ENCODE results near the gene ZNF625.
A peak's percentile ranks its signal among the peaks of the same experiment; 100 is the strongest.

The ZNF625 gene

GRCh38 chr19:12187625-12188024, 31.1 kb upstream of the ZNF625 start:
- DNase-seq (ENCODE audit: low read depth, low spot score) = no peak
- H3K9me3 ChIP-seq (ENCODE audit: insufficient read depth, low read length) = peaks cover 73% of the 10 kb centered on the region
- H3K27me3 ChIP-seq (ENCODE audit: insufficient read depth, insufficient read length) = no peaks in the 10 kb centered on the region
- no peaks in the 10 kb centered on the region for H3K4me1 ChIP-seq (ENCODE audit: insufficient read depth, insufficient read length)
- peaks cover 70% of the 10 kb centered on the region for H3K36me3 ChIP-seq (ENCODE audit: insufficient read depth, insufficient read length, low read length)
- TF ChIP-seq ZNF274 (IDR thresholded peaks at IDR 0.05; ENCODE audit: low read depth, low read length) = peak; percentile 84
- no peak for TF ChIP-seq YY1 (IDR thresholded peaks at IDR 0.05; ENCODE audit: insufficient read depth, insufficient read length)
- no peak overlapping the region for H3K4me3 ChIP-seq (ENCODE audit: insufficient read length, low read depth)
- H3K9ac ChIP-seq (ENCODE audit: insufficient read length, low read depth) = no peak overlapping the region

- Histone ChIP-seq H3K9me3 (ENCODE audit: insufficient read depth, low read length) (peaks cover 58% of the 10 kb centered on the region), H3K9ac (ENCODE audit: insufficient read length, low read depth) (no peak overlapping the region), H3K27me3 (ENCODE audit: insufficient read depth, insufficient read length) (no peaks in the 10 kb centered on the region), H3K4me3 (ENCODE audit: insufficient read length, low read depth) (no peak overlapping the region), H3K36me3 (ENCODE audit: insufficient read depth, insufficient read length, low read length) (peaks cover 19% of the 10 kb centered on the region), H3K4me1 (ENCODE audit: insufficient read depth, insufficient read length) (no peaks in the 10 kb centered on the region)
- TF ChIP-seq YY1 (IDR thresholded peaks at IDR 0.05; ENCODE audit: insufficient read depth, insufficient read length) (no peak), SUZ12 (IDR thresholded peaks at IDR 0.05; ENCODE audit: extremely low read depth, insufficient read depth, insufficient read length) (no peak), ZNF274 (IDR thresholded peaks at IDR 0.05; ENCODE audit: low read depth, low read length) (no peak)
- no peak for DNase-seq (ENCODE audit: low read depth, low spot score)
Measured at GRCh38 chr19:12180377-12180776, 23.8 kb upstream of the ZNF625 start.

GRCh38 chr19:12166626-12167025, 10.1 kb upstream of the ZNF625 start:
- no peaks in the 10 kb centered on the region for H3K27me3 ChIP-seq (ENCODE audit: insufficient read depth, insufficient read length)
- no peaks in the 10 kb centered on the region for H3K4me1 ChIP-seq (ENCODE audit: insufficient read depth, insufficient read length)
- no peaks in the 10 kb centered on the region for H3K9me3 ChIP-seq (ENCODE audit: insufficient read depth, low read length)
- H3K36me3 ChIP-seq (ENCODE audit: insufficient read depth, insufficient read length, low read length) = peaks cover 38% of the 10 kb centered on the region
- no peak overlapping the region for H3K9ac ChIP-seq (ENCODE audit: insufficient read length, low read depth)
- no peak for DNase-seq (ENCODE audit: low read depth, low spot score)
- no peak for TF ChIP-seq SUZ12 (IDR thresholded peaks at IDR 0.05; ENCODE audit: extremely low read depth, insufficient read depth, insufficient read length)
- no peak for TF ChIP-seq ZNF274 (IDR thresholded peaks at IDR 0.05; ENCODE audit: low read depth, low read length)
- no peak for TF ChIP-seq YY1 (IDR thresholded peaks at IDR 0.05; ENCODE audit: insufficient read depth, insufficient read length)
- no peak overlapping the region for H3K4me3 ChIP-seq (ENCODE audit: insufficient read length, low read depth)

DNA sequence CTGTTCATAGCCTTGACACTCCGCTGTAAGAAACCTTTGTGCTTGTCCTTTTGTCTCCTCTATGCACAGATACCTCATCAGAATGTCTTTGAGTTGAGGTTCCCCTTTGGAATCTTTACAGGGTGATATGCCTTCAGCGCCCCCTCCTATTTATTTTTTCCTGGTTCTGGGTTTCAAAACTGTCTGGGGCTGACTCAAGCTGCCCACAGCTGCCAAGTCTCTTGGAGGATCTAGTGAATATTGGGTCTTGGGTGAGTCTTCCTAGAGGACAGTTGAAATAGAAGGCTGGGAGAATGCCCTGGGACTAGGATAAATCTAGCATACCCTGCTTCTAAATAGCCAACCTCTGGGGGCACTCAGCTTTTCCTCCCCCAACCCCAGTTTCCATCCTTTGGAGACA, 7.3 kb upstream of the ZNF625 start:
- Histone ChIP-seq H3K4me1 (ENCODE audit: insufficient read depth, insufficient read length) (no peaks in the 10 kb centered on the region), H3K4me3 (ENCODE audit: insufficient read length, low read depth) (peak overlapping the region; percentile 95), H3K36me3 (ENCODE audit: insufficient read depth, insufficient read length, low read length) (peaks cover 20% of the 10 kb centered on the region), H3K9me3 (ENCODE audit: insufficient read depth, low read length) (no peaks in the 10 kb centered on the region; the same call in 1 of the 2 replicates), H3K9ac (ENCODE audit: insufficient read length, low read depth) (peak overlapping the region; percentile 96), H3K27me3 (ENCODE audit: insufficient read depth, insufficient read length) (no peaks in the 10 kb centered on the region)
- no peak for DNase-seq (ENCODE audit: low read depth, low spot score)
- TF ChIP-seq YY1 (IDR thresholded peaks at IDR 0.05; ENCODE audit: insufficient read depth, insufficient read length) (no peak), ZNF274 (IDR thresholded peaks at IDR 0.05; ENCODE audit: low read depth, low read length) (no peak), SUZ12 (IDR thresholded peaks at IDR 0.05; ENCODE audit: extremely low read depth, insufficient read depth, insufficient read length) (no peak)

- TF ChIP-seq SUZ12 (IDR thresholded peaks at IDR 0.05; ENCODE audit: extremely low read depth, insufficient read depth, insufficient read length) = no peak
- peak within 1 kb of the TSS; percentile 95 for H3K4me3 ChIP-seq (ENCODE audit: insufficient read length, low read depth)
- H3K36me3 ChIP-seq (ENCODE audit: insufficient read depth, insufficient read length, low read length) = peaks cover 18% of the 10 kb centered on the region
- no peaks in the 10 kb centered on the region for H3K4me1 ChIP-seq (ENCODE audit: insufficient read depth, insufficient read length)
- H3K9ac ChIP-seq (ENCODE audit: insufficient read length, low read depth) = peak within 1 kb of the TSS; percentile 96
- H3K9me3 ChIP-seq (ENCODE audit: insufficient read depth, low read length) = no peaks in the 10 kb centered on the region; the same call in 1 of the 2 replicates
- peak; percentile 97 for DNase-seq (ENCODE audit: low read depth, low spot score)
- no peaks in the 10 kb centered on the region for H3K27me3 ChIP-seq (ENCODE audit: insufficient read depth, insufficient read length)
Measured at GRCh38 chr19:12162882-12163806, 6.6 kb upstream of the ZNF625 start, which contains the start of gene ZNF136. TSS of gene ZNF136 (plus strand) at chr19:12163096. CDS start at chr19:12163204, 108 bp downstream.

DNA sequence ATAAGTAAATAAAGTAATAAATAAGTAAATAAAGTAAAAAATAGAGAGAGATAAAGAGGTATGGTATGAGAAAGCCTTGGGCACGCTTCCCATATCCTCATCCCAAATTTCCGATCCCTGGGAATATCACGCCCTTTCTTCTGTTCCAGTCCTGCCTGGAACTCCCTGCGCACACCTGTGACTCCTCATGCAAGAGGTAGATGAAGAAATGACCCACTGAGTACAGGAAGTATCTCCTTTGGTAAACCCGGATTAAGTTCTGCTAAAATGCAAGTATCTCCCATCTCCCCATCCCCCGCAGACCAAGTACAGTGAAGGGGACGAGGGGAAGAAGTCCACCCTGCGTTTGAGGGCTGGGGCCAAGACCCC, 6.0 kb upstream of the ZNF625 start:
- Histone ChIP-seq H3K4me1 (ENCODE audit: insufficient read depth, insufficient read length) (no peaks in the 10 kb centered on the region), H3K27me3 (ENCODE audit: insufficient read depth, insufficient read length) (no peaks in the 10 kb centered on the region), H3K4me3 (ENCODE audit: insufficient read length, low read depth) (peak overlapping the region; percentile 95), H3K36me3 (ENCODE audit: insufficient read depth, insufficient read length, low read length) (peaks cover 18% of the 10 kb centered on the region), H3K9ac (ENCODE audit: insufficient read length, low read depth) (no peak overlapping the region), H3K9me3 (ENCODE audit: insufficient read depth, low read length) (no peaks in the 10 kb centered on the region; the same call in 1 of the 2 replicates)
- DNase-seq (ENCODE audit: low read depth, low spot score) = no peak
- TF ChIP-seq ZNF274 (IDR thresholded peaks at IDR 0.05; ENCODE audit: low read depth, low read length) = no peak
- TF ChIP-seq YY1 (IDR thresholded peaks at IDR 0.05; ENCODE audit: insufficient read depth, insufficient read length) = no peak
- no peak for TF ChIP-seq SUZ12 (IDR thresholded peaks at IDR 0.05; ENCODE audit: extremely low read depth, insufficient read depth, insufficient read length)

- Histone ChIP-seq H3K4me1 (ENCODE audit: insufficient read depth, insufficient read length) (no peaks in the 10 kb centered on the region), H3K9ac (ENCODE audit: insufficient read length, low read depth) (no peak overlapping the region), H3K36me3 (ENCODE audit: insufficient read depth, insufficient read length, low read length) (peaks cover 4% of the 10 kb centered on the region), H3K27me3 (ENCODE audit: insufficient read depth, insufficient read length) (no peaks in the 10 kb centered on the region), H3K9me3 (ENCODE audit: insufficient read depth, low read length) (no peaks in the 10 kb centered on the region; the same call in 1 of the 2 replicates), H3K4me3 (ENCODE audit: insufficient read length, low read depth) (no peak overlapping the region)
- no peak for TF ChIP-seq ZNF274 (IDR thresholded peaks at IDR 0.05; ENCODE audit: low read depth, low read length)
- no peak for TF ChIP-seq YY1 (IDR thresholded peaks at IDR 0.05; ENCODE audit: insufficient read depth, insufficient read length)
- no peak for TF ChIP-seq SUZ12 (IDR thresholded peaks at IDR 0.05; ENCODE audit: extremely low read depth, insufficient read depth, insufficient read length)
- DNase-seq (ENCODE audit: low read depth, low spot score) = no peak
Measured at GRCh38 chr19:12159773-12160414, 3.4 kb upstream of the ZNF625 start.

Measured in NT2/D1 (cell line).